Stimulated activated CD8-positive, alpha-beta memory T cell treated with anti-CD3 and anti-CD28 coated beads, Interleukin-4, amount 100 ng/mL, for 24 hours (primary cell): ENCODE results near the gene TRAPPC3.

Source experiments
- DNase-seq: peaks from one replicate; pipeline ENCODE4 v3.0.0-alpha.2; 2020; ENCODE audit warnings: low read depth

Gene TRAPPC3

DNA sequence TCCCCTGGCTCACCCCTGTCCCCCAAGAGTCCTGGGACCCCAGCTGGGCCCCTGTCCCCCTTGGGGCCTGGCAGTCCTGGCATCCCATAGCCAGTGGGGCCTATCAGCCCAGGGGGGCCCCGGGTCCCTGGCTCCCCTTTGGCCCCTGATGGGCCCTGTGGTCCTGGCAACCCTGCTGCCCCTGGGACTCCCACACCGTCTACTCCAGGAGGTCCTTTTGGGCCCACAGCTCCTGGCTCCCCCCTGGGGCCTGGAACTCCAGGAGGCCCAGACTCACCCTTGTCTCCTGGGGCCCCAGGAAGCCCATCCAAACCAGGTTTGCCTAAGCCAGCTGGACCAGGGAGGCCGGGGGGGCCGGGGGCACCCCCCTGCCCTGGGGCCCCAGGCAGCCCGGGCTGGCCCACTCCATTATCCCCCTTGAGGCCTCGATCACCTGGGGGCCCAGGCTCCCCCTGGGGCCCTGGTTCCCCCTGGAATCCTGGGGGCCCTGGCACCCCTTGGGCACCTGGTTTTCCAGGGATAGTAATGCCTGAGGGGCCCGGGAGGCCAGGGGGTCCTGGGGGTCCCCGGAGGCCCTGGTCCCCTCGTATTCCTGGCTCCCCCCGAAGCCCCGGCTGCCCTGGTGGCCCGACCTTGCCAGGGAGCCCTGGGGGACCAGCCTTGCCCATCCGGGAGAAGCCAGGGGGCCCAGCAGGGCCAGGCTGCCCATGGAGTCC lies 50.5 kb downstream of the TRAPPC3 start:
- DNase-seq: no peak

DNA sequence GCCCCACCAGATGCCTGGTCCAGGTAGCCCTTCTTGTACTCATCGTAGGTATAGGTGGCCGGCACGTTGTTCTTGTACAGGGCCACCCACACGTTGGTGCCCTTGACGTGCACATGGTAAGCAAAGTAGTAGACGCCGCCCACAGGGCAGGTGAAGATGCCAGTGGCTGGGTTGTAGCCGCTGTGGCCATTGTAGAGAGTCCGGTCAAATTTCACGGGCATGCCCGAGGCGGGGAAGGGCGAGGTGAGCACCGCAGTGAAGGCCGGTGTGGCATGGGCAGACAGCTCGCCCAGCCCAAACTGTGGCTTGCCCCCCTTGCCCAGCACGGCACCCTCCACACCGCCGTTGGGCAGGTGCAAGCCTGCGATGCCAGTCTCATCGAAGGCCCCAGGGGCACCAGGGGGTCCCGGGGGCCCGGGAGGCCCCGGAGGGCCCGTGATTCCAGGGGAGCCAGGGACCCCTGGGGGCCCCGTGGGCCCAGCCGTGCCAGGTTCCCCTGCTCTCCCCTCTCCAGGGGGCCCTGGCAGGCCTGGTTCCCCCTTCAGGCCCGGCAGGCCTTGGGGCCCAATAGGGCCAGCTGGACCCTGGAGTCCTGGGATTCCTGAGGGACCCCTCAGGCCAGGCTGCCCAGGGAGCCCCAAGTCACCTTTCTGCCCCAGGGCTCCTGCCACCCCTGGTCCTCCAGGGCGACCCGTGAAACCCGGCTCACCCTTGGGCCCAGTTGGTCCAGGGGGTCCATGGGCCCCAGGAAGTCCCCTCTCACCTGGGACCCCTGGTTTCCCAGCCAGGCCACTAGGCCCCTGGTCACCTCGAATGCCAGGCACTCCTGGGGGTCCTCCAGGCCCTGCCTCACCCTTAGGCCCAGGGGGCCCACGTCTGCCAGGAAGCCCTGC lies 51.3 kb downstream of the TRAPPC3 start:
- no peak for DNase-seq

DNA sequence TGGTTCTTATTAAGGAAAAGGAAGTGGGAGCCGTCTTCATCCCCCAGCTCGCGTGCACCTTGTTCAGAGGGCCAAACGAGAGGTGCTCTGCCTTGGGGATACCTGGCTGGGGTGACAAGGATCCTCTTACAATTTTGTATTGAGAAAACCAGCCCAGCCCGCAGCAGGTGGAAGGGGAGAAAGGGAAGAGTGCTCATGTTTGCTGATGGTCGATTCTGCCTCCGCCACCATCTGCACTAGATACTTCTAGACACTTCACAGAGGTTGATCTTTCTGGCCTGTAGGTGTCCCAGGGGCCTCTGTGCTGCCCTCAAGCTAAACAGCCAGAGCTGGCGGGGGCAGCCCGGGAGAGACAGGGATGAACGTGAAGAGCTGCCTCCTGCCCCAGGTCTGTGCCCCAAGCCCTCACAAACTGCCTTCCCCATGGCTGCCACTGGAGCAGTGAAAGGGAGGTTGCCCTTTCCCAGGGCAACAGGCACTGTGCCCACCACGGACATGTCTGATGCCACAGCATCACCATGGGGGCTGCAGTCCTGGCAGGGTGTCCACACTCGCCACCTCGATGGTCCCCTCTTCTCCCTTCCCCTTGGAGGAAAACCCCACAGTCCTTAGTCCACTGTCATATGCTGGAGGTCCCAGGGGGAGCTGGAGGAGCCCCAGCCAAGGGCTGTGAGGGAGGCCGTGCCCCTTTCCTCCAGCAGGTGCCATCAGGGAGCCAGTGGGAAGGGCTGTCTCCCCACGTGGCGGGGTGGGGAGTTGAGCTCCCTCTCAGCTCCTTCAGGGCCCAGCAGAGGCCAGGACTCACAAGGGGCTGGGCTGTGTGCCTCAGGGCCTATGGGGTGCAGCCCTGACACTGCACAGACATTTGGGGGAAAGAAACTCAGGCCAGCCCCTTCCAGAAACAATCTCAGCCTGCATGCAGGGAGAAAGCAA lies 52.5 kb downstream of the TRAPPC3 start:
- no peak for DNase-seq

DNA sequence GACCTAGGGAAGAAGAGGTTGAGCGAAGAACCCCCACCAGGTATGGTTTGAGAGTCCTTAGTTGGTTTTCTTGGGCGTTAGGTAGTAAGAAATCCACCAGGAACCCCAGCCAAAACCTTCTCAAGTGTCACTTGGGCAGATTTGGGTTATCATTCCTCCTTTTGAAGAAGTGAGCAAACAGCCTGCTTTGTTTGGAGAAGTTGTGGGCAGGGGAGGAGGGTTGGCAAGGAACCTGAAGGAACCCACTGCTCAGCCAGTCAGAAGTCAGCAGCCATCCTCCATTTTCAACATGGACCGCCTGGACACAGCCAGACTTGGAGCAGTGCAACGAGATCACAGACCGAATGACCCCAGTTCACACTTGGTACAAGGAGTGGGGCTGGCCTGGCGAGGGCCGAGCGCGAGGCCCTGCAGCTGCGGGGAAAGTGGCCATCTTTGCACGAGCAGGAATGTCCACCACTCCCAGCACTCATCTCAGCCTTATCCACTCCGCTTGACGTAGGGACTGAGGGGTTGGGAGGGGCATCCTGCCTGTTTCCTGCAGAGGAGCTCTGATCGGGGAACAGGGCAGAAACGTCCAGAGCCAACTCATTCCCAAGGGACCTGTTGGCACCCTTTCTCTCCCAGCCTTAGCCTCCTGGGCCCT lies 53.4 kb downstream of the TRAPPC3 start:
- DNase-seq: no peak

DNA sequence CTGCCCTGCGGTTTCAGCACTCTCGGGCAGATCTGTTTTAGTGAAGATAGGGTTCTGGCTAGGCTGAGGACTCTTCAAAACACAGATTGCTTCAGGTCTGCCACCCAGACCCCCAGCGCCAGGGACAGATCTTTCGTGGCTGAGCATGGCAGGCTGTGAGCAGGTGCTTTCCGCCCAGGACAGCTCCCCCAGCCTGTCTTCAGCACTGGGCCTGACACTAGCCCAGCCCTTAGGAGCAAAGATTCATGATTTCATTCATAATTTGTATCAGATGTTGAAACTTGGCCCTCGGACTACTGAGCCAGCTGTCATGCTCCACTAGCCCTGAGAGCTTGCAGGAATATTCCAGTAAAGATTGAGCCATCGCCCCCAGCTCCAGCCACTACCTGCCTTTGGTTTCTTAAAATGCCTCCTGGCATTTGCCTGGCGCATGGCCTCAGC lies 54.6 kb downstream of the TRAPPC3 start:
- DNase-seq: no peak

DNA sequence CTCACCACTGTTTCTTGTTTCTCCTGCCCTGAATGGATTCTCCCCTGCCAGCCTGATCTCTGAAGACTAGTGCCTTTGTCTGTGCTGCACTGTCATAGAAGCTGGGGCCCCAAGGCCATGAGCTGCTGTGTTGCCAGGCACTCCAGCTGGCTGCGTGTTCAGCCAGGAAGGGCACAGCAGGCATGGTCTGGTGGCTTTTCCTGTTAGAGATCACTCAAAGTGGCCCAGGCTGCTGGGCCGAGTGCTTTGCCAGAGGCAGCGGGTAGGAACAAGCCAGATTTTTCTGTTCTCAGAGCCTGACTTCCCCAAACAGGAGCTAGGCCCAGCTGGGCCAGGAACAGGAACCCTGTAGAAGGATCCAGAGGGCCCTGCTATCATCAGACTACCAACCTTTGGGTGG lies 55.4 kb downstream of the TRAPPC3 start:
- DNase-seq: no peak

DNA sequence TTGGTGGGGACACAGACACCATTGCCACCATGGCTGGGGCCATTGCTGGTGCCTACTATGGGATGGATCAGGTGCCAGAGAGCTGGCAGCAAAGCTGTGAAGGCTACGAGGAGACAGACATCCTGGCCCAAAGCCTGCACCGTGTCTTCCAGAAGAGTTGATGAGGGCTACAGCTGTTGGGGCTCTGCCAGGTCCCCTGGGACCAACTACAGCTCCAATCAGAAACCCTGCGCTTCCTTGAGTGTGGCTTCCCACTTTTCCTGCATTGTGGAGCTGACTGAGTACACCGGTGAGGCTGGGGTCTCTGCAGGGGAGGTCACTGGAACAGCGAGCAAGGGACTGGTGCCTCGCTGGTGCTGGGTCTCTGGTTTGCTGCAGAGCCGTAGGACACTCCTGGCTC lies 56.1 kb downstream of the TRAPPC3 start:
- no peak for DNase-seq

DNA sequence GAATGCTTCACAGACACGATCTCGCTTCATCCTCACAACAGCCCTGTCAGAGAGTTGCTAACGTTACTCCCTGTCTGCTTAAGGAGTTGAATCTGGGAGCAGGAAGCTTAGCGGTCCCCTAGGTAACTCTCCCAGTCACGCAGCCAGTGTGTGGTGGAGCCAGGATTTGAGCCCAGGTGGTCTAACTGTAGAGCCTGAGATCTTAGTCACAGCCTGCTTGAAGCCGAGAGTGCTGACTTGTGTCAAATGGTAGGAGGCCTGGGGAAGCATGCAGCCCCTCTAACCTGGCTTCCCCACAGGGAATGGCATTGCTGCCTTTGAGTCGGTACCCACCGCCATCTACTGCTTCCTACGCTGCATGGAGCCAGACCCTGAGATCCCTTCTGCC lies 56.5 kb downstream of the TRAPPC3 start:
- no peak for DNase-seq

DNA sequence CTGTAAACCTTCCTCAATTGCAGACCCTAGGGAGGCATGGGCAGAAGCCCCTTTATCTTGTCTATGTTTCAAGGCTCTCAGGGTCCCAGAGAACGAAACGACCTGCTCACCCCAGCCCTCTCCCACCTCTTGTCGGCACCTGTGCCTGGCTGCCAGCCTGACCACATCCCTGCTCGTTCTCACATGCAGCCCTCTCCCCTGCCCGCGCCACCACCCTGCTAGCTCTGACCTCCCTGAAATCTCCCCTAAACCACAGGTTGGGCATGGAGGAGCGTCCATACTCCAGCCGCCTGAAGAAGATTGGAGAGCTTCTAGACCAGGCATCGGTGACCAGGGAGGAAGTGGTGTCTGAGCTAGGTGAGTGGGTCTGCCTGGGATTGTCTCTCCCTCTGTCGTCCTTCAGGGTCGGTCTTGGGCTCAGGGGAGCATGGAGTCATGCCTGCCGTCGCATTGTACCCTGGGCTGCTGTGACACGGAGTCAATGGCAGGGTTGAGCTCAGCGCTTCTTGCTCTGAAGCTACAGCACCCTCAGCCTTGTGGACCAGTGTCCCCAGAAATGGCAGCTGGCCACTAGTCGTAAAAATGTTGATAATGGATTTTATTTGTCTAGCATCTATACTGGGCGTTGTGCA lies 57.0 kb downstream of the TRAPPC3 start:
- no peak for DNase-seq

DNA sequence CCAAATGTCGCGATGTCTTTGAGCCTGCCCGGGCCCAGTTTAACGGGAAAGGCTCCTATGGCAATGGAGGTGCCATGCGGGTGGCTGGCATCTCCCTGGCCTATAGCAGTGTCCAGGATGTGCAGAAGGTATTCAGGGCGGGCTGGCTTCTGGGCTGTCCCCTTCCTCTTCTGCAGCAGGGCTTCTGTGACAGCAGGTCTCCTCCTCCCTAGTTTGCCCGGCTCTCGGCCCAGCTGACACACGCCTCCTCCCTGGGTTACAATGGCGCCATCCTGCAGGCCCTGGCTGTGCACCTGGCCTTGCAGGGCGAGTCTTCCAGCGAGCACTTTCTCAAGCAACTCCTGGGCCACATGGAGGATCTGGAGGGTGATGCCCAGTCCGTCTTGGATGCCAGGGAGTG lies 57.6 kb downstream of the TRAPPC3 start:
- DNase-seq: no peak

DNA sequence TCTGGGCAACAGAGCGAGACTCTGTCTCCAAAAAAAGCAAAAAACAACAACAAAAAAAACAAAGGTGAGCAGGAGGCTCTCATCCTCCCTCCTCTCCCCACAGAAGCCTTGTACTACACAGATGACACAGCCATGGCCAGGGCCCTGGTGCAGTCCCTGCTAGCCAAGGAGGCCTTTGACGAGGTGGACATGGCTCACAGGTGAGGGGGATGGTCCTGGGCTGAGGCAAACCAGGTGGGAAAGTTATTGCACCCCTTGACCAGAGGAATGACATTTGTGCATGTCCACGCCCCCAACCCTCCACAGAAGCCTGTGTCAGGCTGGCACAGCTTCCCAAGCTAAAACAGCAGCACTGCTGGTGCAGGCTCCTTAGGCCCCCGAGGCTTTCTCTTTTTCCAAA lies 58.1 kb downstream of the TRAPPC3 start:
- DNase-seq: no peak

DNA sequence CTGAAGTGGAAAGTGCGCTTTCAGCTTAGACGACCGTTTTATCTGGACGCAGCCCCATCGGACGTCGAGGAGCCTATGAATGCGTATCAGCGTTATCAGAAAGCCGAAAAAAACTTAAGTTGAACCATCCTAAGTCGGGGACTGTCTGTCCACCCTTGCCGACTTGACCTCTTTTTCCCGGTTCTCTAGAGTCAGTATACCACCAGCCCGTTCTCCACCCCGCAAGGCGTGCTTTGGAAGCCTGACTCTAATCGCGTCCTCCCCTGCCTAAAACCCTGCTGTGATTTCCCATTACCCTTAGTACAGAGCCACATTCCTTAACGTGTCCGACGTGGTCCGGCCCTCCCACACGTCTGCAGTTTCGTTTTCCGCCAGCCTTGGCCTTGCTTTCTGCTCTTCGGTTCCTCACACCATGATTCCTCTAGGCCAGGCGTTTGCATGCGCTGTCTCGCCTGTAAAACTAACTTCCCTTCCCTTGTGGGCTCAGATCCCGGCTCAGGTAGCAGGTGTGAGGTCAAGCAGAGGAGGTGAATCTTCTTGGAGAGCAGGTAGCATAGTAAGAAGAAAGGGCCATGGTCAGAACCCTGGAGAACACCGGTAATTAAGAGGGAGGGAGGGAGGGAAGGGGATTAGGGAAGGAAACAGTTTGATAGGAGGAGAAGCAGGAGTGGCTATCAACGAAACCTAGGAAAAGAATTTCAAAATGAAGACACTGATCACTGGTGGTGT lies 59.7 kb downstream of the TRAPPC3 start:
- DNase-seq: no peak

DNA sequence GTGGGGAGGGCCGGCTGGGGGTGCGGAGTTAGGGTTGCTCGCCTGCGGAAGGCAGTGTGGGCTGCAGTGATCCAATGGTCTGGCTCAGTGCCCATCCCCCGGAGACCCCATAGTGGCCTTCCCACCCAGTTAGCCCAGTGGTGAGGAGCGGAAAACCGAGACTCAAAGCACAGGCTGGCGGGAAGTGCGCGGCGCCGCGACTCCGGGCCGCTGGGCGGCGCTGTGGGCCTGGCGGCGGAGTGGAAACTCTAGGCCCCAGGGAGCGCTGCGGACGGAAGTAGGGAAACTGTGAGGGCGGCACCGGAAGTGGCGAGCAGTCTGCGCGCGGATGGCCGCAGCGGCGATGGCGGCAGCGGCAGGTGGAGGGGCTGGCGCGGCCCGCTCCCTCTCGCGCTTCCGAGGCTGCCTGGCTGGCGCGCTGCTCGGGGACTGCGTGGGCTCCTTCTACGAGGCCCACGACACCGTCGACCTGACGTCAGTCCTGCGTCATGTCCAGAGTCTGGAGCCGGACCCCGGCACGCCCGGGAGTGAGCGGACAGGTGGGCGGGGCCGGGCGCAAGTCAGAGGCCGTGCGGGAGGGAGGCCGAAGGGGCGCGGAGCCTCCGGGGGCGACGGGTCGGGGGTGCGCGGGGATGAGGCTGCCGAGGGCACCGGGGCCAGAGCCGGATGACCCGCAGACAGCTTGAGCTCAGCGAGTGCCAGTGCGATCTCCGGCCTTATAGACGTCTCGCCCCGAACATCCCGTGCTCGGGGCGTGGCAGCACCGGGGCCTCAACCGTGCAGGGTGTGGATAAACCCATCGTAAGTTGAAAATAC lies 60.5 kb downstream of the TRAPPC3 start, which contains the start of gene ADPRS:
Gene ADPRS (plus strand): TSS at position 316 of the 816 bp plus-strand sequence. CDS start 13 bp downstream, at position 329.
- peak; percentile 87 for DNase-seq

DNA sequence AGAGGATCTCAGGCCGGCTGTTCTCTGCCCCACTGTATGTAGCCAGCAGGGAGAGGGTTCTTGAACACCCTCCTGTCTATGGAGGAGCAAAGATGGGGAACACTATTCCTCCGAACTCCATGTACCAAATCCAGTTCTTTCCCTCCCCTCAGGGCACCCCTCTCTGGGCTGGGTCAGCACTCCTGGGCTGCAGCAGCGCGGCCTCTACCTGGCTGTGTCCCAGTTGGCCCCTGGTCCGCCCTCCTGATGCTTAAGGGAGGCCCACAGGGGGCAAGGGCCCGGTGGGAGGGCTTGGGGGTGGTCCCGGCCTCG lies 61.1 kb downstream of the TRAPPC3 start:
- DNase-seq: no peak

DNA sequence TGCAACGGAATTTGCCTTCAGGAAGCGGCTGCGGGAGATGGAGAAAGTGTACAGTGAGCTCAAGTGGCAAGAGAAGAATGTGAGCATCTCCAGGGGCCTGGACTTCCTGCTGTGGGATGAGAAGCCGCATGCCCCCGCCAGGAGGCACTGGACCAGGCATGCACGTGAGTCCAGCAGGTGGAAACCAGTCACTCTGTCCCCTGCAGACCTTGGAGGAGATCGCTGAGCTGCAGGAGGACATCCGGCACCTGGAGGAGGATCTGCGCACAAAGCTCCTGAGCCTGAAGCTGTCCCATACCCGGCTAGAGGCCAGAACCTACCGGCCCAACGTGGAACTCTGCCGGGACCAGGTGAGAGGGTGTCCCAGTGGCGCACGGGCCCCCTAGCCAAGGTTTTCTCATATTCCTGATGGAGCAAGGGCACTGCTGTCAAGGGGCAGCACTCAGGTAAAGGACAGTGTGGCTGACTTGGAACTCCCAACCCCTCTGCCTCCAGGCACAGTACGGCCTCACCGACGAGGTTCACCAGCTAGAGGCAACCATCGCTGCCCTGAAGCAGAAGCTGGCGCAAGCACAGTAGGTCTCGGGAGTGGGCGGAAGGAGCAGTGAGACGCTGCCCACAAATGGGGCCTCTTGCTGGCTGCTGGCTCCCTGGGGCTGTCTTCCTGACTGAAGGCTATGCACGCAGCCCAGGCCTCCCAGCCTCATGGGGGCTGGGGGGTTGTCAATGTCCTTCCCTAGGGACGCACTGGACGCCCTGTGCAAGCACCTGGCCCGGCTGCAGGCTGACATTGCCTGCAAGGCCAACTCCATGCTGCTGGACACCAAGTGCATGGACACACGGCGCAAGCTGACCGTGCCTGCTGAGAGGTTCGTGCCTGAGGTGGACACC lies 61.8 kb downstream of the TRAPPC3 start:
- DNase-seq: no peak
